Measurements from ENCODE around the gene KCTD8.

The KCTD8 gene

GRCh38 chr4:44448521-44449461 is at the start of gene KCTD8:
KCTD8 (minus strand) TSS chr4:44448809.
- peak; percentile 69 to 98 (median 94) for DNase-seq

- DNase-seq: no peak
These were observed 46.4 kb upstream of the KCTD8 start for GRCh38 chr4:44494810-44495701.

- no peak for DNase-seq
These were observed 45.3 kb upstream of the KCTD8 start for GRCh38 chr4:44493924-44494323.

- no peak for DNase-seq
These were observed 38.7 kb upstream of the KCTD8 start for GRCh38 chr4:44487341-44487740.

- DNase-seq: no peak
These were observed 31.1 kb upstream of the KCTD8 start for GRCh38 chr4:44479731-44480130.

- DNase-seq: peak in 1 of 56 donors; percentile 13
These were observed 13.7 kb upstream of the KCTD8 start for GRCh38 chr4:44462259-44462658.

- DNase-seq: peak in 53 of 56 donors; percentile 1 to 79 (median 54)
These were observed 775 bp downstream of the KCTD8 start for GRCh38 chr4:44447563-44448504.

- peak in 29 of 56 donors; percentile 2 to 61 (median 31) for DNase-seq
These were observed 1.6 kb downstream of the KCTD8 start for GRCh38 chr4:44446801-44447562.

- peak in 2 of 56 donors; percentile 2 to 21 for DNase-seq
These were observed 2.4 kb downstream of the KCTD8 start for GRCh38 chr4:44446191-44446590.

GRCh38 chr4:44438687-44439086 is 9.9 kb downstream of the KCTD8 start:
- no peak for DNase-seq

GRCh38 chr4:44434247-44434646 is 14.4 kb downstream of the KCTD8 start:
- no peak for DNase-seq

GRCh38 chr4:44425614-44426208 is 22.9 kb downstream of the KCTD8 start:
- peak in 28 of 56 donors; percentile 0 to 48 (median 10) for DNase-seq

GRCh38 chr4:44422912-44423311 is 25.7 kb downstream of the KCTD8 start:
- no peak for DNase-seq

- DNase-seq: no peak
These were observed 27.1 kb downstream of the KCTD8 start for GRCh38 chr4:44421330-44422065.

GRCh38 chr4:44415251-44415650 is 33.4 kb downstream of the KCTD8 start:
- no peak for DNase-seq

GRCh38 chr4:44368413-44369167 is 80.0 kb downstream of the KCTD8 start:
- DNase-seq: no peak

GRCh38 chr4:44354172-44354571 is 94.4 kb downstream of the KCTD8 start:
- DNase-seq: no peak

- no peak for DNase-seq
These were observed 97.5 kb downstream of the KCTD8 start for GRCh38 chr4:44351069-44351468.

All from nucleus accumbens (tissue), 56 donors.